ENCODE results near the gene SMIM8. TPM values are rescaled to one million over a fixed set of nuclear protein-coding genes. Genes with fewer than 3 reads are reported as not detected.

The SMIM8 gene
- total and polyA plus RNA-seq, 7 donors, result 4.2 to 16.8 (median 6.1) TPM

GRCh38 chr6:87357479-87358196 is 35.2 kb downstream of the SMIM8 start:
- H3K27me3 ChIP-seq, result no peaks in the 10 kb centered on the region
- DNase-seq, result no peak
- no peaks in the 10 kb centered on the region for H3K36me3 ChIP-seq
- WGBS, 2 donors, result 94 to 97% methylated on average over 3 of the region's 3 CpGs
- no peaks in the 10 kb centered on the region for H3K9me3 ChIP-seq
- intact Hi-C loops (cut with DNase I), result no loop called here
- H3K27ac ChIP-seq, result no peak overlapping the region
- no peaks in the 10 kb centered on the region for H3K4me1 ChIP-seq
- no peak for TF ChIP-seq EP300 (IDR thresholded peaks at IDR 0.05)
- H3K4me3 ChIP-seq, result no peak overlapping the region

- H3K9me3 ChIP-seq, result no peaks in the 10 kb centered on the region
- no peak overlapping the region for H3K27ac ChIP-seq
- no peak for DNase-seq
- H3K4me1 ChIP-seq, result no peaks in the 10 kb centered on the region
- TF ChIP-seq POLR2AphosphoS5 (IDR thresholded peaks at IDR 0.05), result no peak
- no peaks in the 10 kb centered on the region for H3K36me3 ChIP-seq
- no peak overlapping the region for H3K4me3 ChIP-seq
- intact Hi-C loops (cut with DNase I), result no loop called here
- 92 to 93% methylated on average over 5 of the region's 5 CpGs for WGBS, 2 donors
- H3K27me3 ChIP-seq, result no peaks in the 10 kb centered on the region
These were observed 42.3 kb downstream of the SMIM8 start for GRCh38 chr6:87364602-87365252.

- Histone ChIP-seq H3K27me3 (no peaks in the 10 kb centered on the region), H3K4me3 (no peak overlapping the region), H3K9me3 (no peaks in the 10 kb centered on the region), H3K4me1 (no peaks in the 10 kb centered on the region), H3K36me3 (no peaks in the 10 kb centered on the region), H3K27ac (no peak overlapping the region)
- DNase-seq, result no peak
- TF ChIP-seq CTCF (IDR thresholded peaks at IDR 0.05) (no peak), EP300 (IDR thresholded peaks at IDR 0.05) (no peak), POLR2AphosphoS5 (IDR thresholded peaks at IDR 0.05) (no peak), POLR2A (IDR thresholded peaks at IDR 0.05) (no peak)
- 96% methylated on average over 4 of the region's 4 CpGs for WGBS, 2 donors
- intact Hi-C loops (cut with DNase I), result no loop called here
These were observed 43.9 kb downstream of the SMIM8 start for GRCh38 chr6:87366072-87366827.

- Histone ChIP-seq H3K4me3 (no peak overlapping the region), H3K27ac (no peak overlapping the region), H3K27me3 (no peaks in the 10 kb centered on the region), H3K9me3 (no peaks in the 10 kb centered on the region), H3K4me1 (no peaks in the 10 kb centered on the region), H3K36me3 (no peaks in the 10 kb centered on the region)
- DNase-seq, result no peak
- TF ChIP-seq POLR2A (IDR thresholded peaks at IDR 0.05) (no peak), POLR2AphosphoS5 (IDR thresholded peaks at IDR 0.05) (no peak), EP300 (IDR thresholded peaks at IDR 0.05) (no peak), CTCF (IDR thresholded peaks at IDR 0.05) (no peak)
- intact Hi-C loops (cut with DNase I), result no loop called here
- WGBS, 2 donors, result 91% methylated on average over 3 of the region's 3 CpGs
These were observed 44.5 kb downstream of the SMIM8 start for GRCh38 chr6:87366899-87367298.

- Histone ChIP-seq H3K27me3 (no peaks in the 10 kb centered on the region), H3K27ac (no peak overlapping the region), H3K4me1 (no peaks in the 10 kb centered on the region), H3K9me3 (no peaks in the 10 kb centered on the region), H3K4me3 (no peak overlapping the region), H3K36me3 (no peaks in the 10 kb centered on the region)
- intact Hi-C loops (cut with DNase I), result no loop called here
- no peak for TF ChIP-seq POLR2AphosphoS5 (IDR thresholded peaks at IDR 0.05)
- TF ChIP-seq EP300 (IDR thresholded peaks at IDR 0.05), result no peak
- TF ChIP-seq CTCF (IDR thresholded peaks at IDR 0.05), result no peak
- TF ChIP-seq POLR2A (IDR thresholded peaks at IDR 0.05), result no peak
- no peak for DNase-seq
- WGBS, 2 donors, result 96 to 98% methylated on average over 2 of the region's 2 CpGs
These were observed 51.0 kb downstream of the SMIM8 start for GRCh38 chr6:87373377-87373776.

Data from sigmoid colon (tissue), 7 donors.